COLO668 (cell line): ENCODE results near the gene CFAP410.
"Not testable (repeated sequence)": the region's sequence is repeated elsewhere in the genome, so short reads cannot be mapped to it uniquely, and the experiment has no call there.

Experiments used
- DNase-seq: peaks from one replicate; lab custom pipeline; 2025; ENCODE audit not compliant: unreplicated experiment; lab: John Stamatoyannopoulos, UW

The CFAP410 gene

GRCh38 chr21:44351535-44352252 lies 12.5 kb upstream of the CFAP410 start:
- no peak for DNase-seq

DNA sequence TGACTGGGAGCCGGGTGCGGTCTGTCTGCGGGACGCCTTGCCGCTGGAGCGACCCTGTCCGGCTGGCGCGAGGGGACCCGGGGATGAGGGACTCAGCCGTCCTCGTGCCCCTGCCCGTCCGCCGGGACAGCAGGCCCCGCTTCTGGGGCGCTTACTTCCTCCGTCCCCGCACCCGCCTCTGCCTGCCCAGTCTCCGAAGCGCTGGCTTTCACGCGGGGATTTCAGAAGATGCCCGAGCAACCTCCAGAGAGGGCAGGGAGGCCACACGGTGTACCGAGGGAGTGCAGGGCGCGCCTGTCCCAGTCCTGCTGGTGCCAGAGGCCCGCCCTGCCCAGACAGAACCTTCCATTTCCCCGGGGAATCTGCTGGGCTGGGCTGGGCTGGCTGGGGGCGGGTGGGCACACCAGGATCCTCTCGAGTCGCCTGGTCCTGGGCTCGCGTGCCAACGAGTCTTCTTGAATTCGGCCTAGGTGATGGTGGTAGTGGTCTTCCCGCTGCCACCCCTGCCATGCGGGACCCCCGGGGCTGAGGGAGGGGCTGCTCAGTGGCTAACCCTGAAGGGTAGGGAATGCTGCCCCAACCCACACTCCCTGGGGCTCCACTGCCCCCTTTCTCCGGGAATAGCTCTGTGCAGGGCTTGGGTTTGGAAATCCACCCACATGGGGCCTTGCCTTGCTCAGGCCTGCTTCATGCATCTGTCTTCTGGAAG lies 11.7 kb upstream of the CFAP410 start:
- no peak for DNase-seq

- DNase-seq, result no peak
These were observed 10.9 kb upstream of the CFAP410 start for GRCh38 chr21:44349847-44350772.

DNA sequence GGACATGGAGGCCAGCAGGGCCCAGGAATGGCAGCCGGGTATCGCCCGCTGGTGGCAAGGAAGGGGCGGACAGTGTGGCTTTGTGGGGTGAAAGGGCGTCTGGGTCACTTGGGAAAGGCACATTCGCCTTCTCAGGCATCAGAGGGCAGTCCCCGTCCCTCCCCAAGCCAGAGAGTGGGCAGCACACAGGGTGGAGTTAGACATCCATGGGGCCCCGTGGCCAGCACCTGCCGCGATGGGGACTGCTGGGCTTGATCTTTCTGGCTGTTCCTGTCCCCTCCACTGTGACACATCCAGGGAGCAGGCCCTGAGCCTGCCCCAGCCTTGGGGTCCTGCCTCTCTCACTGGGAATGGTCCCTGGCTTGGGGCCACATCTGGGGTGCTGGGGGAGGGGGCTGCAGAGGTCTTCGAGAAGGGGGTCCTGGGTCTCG lies 10.2 kb upstream of the CFAP410 start:
- no peak for DNase-seq

GRCh38 chr21:44348861-44349260 lies 9.7 kb upstream of the CFAP410 start:
- no peak for DNase-seq

DNA sequence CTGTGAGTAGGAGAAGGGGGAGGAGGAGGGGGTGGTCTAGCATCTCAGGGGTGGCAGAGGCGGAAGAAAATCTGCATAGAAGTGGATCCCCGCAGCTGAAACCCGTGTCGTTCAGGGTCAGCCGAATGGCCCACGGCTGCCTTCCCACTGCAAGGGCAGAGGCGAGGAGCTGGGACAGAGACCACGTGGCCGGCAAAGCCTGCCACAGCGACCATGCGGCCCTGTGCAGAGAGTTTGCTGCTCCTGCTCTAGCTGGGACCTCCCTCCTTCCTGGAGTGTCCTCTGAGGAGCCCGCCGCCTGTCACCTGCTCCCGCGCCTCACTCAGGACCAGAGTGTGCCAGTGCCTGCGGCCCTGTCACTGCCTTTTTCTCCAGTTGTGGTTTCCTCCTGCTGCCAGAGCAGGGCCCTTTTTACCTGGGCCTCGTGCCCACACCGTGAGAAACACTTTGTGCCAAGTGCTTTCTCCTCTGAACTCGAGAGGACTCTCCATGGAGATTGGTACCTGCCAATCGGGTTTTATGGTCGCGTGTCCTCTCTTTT lies 8.8 kb upstream of the CFAP410 start:
- DNase-seq, result peak; percentile 36

DNA sequence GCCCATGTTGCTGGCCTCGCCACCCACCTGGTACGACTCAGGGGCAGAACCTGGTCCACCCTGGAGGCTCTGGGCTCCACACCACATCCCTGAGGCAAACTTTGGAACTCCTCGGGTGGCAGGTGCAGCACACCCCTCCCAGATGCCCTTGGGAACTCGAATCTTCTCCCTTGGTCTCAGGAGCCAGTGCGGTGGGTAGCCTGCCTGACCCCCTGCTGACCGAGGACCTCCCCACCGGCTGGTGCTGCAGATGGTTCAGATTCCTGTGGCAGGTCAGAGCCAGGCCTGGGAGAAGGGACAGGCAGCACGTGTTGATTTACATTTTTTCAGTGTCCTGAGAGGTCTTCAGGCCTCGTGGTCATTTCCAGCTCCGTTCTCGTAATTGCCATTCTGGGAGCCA lies 6.3 kb upstream of the CFAP410 start:
- DNase-seq, result no peak

- DNase-seq, result no peak
These were observed 5.5 kb upstream of the CFAP410 start for GRCh38 chr21:44344541-44345183.

DNA sequence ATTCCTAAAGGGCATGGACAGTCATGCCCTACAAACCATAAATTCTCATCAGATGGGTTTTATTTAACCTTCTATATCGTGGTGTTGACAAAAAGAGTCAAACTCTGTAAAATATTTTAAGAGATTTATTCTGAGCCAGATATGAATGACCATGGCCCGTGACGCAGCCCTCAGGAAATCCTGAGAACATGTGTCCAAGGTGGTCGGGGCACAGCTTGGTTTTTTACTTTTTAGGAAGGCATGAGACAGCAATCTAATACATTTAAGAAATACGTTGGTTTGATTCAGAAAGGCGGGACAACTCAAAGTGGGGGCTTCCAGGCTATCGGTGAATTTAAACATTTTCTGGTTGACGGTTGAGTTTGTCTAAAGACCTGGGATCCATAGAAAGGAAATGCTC lies 3.8 kb upstream of the CFAP410 start:
- DNase-seq, result not testable (repeated sequence)

DNA sequence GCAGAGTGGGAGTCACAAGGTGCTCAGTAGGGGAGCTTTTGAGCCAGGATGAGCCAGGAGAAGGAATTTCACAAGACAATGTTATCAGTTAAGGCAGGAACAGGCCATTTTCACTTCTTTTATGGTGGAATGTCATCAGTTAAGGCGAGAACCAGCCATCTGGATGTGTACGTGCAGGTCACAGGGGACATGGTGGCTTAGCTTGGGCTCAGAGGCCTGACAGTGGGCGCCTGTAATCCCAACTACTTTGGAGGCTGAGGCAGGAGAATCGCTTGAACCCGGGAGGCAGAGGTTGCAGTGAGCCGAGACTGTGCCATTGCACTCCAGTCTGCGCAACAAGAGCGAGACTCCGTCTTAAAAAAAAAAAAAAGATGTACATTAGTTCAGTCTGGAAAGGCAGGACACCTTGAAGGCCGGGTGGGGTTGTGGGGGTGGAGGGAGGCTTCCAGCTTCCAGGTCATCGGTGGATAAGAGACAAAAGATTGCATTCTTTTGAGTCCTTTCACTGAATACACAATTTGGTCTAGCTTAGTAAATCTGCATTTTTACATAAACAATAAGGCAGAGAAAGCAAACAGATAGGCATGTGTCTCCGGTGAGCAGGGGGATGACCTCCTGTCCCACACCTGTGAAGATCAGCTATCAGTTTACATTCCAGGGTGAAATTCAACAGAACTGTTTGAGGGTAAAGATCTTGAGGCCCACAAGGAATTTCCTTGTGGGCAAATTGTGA lies 2.7 kb upstream of the CFAP410 start:
- not testable (repeated sequence) for DNase-seq

DNA sequence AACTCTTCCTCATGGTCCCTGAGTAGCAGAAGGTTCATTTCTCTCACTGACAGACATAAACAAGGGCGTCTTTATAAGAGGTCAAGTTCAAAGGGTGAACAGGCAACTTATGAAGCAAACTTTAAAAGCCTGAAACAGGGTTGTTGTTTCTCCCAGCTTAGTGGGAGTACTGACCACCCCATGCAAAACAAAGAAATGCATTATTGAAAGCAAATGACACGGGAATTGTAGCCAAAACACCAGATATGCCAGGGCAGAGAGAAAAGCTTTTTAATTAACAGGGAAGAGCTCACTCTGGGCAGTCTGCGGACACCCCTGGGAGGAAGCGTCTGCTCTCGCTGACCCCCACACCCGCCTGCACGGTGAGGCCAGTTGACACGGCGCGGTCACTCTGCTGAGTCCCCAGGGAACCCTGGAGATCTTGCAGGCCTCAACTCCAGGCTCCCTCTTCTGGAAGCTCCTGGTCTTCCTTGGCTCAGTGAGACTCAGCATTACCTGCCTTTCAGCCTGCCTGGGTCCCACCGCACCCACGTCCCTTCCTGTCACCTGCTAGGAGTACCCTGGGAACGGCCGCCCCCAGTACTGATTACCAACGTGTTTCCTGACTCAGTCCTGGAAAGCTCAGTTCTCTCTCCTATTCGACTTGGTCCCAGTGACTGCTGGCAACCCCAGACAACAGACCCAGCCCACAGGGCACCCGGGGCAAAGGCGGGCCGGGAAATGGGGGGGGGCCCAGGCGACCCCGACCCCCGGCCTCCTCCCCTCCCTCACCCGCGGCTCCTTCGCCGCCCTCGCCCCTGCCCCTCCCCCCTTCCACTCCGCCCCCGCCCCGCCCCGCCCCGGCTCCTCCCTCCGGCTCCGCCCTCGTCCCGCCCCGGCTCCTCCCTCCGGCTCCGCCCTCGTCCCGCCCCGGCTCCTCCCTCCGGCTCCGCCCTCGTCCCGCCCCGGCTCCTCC lies 972 bp downstream of the CFAP410 start:
- DNase-seq, result peak; percentile 68

- DNase-seq, result no peak
These were observed 1.7 kb downstream of the CFAP410 start for GRCh38 chr21:44337449-44337848.

- DNase-seq, result no peak
These were observed 3.7 kb downstream of the CFAP410 start for GRCh38 chr21:44335266-44336059.

DNA sequence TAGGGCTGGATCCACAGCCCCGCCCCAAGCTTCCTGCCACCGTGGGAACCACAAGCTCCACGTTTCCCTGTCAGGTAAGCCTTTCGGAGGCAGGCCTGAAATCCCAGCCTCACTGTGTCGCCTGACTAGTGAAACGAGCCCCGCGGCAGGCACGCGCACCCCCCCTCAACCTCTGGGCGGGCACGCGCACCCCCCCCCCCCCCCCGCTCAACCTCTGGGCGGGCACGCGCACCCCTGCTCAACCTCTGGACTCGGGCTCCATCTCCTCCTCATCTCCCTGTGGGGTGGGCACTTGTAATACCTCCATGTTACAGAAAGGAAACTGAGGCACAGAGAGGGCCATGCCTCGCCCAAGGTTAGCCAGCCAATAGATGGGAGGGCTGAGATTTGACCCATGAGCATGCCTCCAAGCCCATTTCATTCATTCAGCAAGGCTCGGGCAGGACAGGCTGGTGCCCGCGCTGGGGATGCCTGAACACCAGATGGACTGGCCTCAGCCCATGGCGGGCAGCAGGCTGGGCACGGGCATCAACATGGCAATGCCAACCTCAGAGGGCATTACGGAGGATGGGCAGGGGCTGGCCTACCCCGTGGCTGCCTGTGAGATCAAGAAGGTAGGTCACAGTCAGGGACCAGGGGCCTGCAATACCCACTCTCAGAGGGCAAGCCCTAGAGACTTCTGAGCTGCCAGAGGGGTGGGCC lies 4.7 kb downstream of the CFAP410 start:
- no peak for DNase-seq

DNA sequence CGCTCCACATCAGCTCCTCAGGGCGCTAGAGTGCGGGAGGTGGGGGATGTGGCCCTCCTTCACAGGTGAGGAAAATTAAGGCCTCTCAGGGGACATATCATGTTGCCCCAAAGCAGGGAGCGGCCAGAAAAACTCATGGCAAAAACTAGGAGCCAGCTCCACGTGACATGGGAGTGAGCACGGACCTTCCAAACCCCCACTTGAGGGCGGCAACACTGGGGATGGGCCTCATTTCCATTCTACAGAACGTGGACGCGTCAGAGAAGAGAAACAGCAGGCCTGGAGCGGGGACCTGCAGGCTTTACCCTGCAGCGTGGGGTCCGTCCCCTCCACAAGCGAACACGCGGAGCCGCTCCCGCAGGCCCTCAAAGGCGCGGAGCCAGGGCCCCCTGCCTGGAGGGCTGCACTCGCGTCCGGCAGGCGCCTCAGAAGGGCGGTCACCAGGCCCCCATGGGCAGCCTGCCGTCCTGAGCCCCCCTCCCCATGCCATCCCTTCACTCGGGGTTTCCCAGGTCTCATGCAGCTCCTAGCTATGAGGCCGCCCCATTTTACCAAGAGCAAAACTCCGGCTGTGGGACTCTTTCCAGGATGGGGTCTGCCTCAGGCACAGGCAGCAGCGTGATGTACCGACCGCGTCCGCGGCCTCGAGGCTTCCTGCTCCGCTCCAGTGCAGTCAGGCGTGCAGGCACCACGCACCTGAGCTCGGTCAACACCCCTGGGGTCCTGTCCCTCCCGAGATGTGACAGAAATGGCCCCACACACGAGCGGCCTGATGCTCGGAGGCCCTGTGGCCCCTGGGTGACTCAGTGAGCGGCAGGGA lies 5.5 kb downstream of the CFAP410 start:
- peak; percentile 66 for DNase-seq

DNA sequence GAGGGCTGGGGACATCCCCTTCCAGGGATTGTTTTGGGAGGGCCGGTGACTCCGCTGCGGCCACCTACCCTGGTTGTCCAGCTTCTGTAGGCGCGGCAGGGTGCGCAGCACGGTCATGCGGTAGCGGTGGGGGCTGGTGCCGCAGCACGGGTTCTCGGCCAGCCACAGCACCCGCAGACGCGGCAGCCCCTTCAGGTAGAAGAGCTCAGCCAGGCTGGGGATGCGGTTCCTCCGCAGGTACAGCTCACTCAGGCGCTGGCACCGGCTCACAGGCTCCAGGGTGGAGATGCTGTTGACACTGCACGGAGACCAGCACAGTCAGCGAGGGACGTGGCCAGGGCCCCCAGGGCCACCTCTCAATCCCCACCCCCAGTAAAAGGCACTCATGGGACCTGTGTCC lies 6.2 kb downstream of the CFAP410 start:
- DNase-seq, result no peak

GRCh38 chr21:44332383-44332782 lies 6.8 kb downstream of the CFAP410 start:
- DNase-seq, result peak; percentile 25
